DMS 273 treated with DMSO at 0.1 percent for 48 hours (cell line): ENCODE measurements around the gene SERPINA6.
"Not testable (repeated sequence)": the region's sequence is repeated elsewhere in the genome, so short reads cannot be mapped to it uniquely, and the experiment has no call there.

Source experiments
- DNase-seq: peaks from one replicate; lab custom pipeline; 2025; lab: John Stamatoyannopoulos, UW

SERPINA6 gene

DNA sequence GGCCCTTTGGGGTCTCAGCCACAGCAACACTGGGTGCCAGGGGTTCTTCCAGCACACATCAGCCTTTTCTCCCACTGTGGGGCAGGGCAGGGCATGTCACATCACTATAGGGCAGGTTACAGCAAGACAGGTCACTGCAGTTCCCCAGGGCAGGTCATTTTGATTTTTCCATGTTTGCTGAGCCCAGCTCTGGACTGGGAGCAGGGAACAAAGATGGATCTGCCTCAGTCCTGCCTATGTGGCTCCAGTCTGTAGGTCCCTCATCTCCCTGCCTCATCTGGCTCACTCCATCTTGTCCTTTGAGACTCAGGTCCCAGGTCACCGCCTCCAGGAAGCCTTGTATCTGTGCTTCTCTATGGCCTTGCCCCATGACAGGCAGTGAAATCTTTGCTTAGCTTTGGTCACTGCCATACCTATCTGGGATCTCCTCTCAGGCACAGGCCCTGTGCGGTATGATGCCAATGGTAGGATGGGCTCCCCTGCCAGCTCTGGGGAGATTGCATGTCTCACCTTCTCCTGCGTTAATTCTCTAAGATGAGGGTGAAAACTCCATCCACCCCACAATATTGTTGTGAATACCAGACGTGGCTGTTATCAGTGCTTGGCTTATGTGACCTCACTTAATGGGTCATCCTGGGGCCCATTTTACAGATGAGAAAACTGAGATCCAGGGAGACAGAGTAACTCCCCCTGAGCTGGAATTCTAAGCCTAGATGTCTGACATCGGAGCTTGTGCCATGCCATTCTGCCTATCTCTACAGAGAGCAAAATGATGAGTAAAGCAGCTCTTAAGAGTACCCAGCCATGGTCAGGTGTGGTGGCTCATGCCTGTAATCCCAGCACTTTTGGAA, 1.5 kb downstream of the SERPINA6 start:
- DNase-seq: no peak

DNA sequence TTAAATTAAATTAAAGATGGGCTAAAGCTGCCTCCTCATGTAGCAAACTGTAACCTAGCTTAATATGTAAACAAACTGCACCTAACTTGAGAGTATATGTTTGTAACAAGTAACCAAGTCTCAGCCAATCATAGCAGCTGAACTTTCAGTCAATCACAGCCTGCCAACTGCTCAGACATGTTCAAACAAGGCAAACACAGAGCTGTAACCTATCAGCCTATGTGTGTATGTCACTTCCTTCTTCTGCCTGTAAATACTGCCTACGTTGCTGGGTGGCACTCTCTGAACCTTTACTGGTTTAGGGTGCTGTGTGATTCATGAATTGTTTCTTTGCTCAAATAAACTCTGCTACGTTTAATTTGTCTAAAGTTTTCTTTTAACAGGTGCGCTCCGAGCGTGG, 2.9 kb downstream of the SERPINA6 start:
- no peak for DNase-seq

DNA sequence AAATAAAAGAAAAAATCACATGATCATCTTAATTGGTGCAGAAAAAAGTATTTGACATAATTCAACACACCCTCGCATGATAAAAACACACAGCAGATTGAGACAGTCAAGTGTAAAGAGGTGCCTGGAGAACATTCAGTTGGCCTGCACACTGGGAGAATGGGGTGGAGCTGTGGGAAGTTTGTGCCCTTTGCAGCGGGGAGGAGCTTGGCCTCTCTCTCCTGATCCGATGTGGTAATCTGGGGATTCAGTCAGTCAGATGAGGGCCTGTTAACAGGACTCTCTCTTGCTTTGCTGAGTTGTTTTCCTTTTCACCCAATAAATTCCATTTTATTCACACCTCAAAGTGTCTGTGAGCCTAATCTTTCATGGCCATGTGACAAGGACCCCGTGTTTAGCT, 5.9 kb downstream of the SERPINA6 start:
- DNase-seq: no peak

DNA sequence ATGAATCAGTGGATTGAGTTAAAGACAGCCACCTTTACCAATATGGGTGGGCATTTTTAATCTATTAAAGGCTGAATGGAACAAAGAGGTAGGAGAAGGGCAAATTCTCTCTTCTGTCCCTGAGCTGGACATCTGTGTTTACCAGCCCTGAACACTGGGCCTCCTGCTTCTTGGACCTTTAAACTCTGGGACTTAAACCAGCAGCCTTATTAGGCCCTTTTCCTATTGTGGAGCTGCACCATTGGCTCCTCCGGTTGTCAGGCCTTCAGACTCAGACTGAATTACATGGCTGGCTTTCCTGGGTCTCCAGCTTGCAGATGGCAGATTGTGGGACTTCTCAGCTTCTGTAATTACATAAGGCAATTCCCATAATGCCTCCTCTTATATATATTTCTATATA, 6.4 kb downstream of the SERPINA6 start:
- DNase-seq: no peak

DNA sequence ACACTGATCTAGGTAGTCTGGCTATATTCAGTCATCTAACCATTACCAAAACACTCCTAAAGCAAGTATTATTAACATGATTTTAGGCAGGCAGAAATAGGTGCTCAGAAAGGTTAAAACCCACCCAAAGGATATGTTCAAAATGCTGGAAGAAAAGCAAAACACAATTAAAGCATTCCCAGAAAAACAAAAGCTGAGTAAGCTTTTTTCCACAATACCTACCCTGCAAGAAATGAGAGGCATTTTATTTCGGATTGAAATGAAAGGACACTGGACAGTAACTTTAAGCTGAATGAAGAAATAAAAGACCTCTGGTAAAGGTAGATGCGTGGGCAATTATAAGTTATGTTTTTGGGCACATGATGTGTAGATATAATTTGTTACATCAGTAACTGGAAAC, 8.2 kb downstream of the SERPINA6 start:
- DNase-seq: no peak

DNA sequence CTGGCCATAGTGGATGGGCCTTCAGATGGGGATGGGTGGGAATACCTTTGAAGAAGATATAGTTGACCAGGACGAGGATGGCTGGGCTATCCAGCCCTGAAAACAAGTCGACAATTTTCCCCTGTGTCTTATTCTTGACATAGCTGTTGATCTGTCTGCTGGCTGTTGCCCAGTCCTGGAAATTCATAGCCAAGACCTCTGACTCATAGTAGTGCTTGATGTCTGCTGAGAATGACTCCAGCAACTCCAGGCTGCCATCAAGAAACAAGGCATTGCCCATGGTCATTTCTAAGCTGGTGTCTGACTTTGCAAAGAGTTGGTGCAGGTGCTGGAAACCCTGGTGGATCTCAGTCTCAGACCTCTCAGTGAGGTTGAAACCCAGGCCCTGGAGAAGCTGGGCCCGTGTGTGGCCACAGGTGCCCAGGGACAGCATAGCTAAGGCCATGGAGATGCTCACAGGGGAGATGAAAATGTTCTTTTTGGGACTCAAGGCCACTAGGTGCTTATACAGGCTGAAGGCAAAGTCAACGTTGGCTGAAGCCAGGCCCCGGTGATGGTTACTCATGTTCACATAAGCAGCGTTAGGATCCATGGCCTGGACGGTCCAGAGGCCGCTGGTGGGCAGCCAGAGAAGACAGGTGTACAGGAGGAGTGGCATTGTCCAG, 9.0 kb downstream of the SERPINA6 start:
- no peak for DNase-seq

DNA sequence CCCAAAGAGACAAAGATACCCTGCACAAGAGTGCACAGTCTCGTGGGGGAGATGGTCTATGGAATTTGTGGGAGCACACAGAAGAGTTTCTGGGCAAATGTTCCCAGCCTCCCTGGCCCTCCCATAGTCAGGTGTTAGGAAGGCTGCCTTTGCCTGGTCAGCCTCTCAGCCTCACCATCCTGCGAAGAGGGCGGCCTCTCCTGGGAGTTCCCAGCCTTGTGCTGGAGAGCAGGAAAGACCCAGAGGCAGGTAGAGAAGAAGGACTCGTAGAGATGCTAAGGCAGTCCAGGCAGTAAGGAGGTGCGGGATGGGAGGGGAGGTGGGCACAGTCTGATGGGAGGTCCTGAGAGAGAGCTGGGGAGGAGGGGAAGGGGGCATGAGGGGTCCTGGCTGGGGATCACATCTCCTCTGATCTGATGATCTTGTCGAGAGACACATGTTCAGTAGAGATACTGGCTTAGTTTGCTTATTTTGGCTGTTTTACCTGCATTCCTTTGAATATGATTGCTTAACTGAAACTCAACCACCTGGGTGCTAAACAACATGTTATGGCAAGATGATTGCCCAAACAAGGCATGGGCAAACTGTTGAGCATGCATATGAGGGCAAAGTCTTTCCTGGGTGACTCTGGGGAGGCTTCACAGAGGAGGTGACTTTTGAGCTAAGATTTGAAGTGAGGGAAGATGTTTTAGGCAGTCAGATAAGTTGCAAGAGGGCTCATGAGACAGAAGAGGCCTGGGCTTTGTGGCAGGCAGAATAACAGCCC, 10.5 kb downstream of the SERPINA6 start:
- DNase-seq: no peak

DNA sequence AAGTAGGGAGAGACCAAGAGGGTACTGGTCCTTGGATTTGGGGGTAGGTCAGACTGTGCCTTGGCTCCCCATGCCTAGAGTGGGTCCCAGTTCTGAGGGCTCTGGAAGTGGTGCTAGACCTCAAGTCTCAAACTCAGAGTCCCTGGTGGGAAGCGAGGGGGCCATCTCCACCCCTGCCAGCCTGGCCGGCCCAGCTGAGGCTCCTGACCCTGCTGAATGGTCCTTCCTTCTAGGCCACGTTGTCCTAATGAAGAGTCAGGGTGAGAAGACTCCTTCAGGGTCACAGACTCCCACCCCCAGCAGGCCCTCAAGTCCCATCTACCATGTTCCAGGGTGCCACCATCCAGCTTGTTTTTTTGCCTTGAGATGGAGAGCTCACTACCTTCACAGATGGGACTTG, 12.9 kb downstream of the SERPINA6 start:
- DNase-seq: no peak

DNA sequence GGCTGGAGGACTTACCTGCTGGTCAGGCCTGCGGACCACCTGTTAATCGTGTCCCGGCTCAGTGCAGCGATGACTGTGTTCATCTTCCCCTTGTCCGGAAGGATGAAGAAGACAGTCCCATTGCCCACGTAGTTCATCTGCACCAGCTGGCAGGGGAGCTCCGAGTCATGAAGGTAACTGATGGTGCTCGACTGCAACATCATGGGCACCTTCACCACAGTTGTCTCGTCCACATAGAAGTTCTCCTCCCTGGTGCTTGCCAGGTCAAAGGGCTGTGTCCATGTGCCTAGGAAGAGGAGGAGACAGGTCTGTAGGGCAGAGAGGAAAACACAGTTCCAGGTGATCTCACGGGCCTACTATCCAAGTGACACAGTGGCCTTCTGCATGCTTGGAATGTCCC, 13.4 kb downstream of the SERPINA6 start:
- DNase-seq: no peak

DNA sequence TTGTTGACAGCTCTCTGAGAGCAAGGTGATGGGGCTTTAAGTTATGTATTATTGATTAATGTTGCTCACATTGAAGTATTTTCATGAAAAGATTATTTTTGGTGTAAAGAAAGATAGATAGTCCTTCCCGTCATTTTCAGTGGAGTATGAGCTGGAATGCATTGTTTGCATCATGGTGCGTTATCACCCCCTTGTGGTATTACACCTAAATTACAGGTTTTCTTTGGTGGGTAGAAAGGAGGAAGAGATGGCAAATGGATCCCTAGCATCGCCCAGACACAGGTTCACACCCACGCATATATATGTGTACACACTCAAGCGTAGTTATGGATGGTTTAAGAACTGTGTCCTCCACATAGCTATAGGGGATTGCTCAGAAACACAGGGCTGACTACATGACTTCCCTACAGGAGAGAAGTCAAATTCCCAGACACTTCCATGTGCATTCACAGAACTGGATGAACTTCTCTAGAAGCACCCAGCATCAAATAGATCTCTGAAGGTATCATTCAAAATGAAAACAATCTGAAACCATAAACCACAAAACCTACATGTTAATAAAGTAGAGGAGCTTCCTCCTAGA, 15.6 kb downstream of the SERPINA6 start:
- no peak for DNase-seq

DNA sequence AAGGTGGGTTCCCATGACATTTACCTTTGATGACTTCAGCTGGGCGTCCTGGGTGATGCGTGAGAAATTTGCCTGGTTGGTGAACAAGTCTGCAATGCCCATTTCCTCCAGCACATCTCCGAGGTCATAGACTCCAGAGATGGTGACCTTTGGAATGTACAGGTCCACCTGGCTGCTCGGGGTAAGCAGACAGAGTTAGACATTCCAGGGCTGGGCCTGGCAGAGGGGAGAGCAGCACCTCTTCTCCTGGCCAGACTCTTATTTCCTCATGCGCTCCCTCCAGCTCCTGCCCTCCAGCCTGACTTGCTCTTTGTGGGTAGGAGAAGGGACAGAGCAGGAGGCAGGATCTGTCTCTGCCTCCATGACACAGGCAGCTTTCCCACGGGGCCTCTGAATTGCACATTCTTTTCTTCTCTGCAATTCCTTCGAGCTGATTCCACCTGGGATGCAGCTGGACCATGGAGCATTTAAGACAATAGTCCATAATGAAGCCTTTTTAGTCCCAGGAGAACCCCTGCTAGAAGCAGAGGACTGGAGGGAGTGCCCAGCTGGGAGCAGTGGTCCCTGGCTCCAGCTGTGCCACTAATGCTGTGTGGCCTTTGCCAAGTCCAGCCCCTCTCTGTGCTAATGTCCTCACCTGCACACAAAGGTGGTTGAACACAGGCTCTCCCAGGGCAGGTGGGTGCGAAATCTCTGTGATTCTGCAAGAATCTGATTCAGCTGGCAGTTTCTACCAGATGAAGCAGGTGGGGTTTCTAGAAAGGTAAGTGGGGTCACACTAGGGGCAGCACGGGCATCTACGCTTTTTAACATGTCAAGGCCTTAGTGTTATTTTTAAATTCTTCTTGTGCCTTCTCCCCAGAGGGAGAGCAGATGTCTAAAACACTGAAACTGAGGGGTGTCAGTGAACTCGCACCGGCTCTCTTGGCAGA, 16.8 kb downstream of the SERPINA6 start:
- DNase-seq: no peak

DNA sequence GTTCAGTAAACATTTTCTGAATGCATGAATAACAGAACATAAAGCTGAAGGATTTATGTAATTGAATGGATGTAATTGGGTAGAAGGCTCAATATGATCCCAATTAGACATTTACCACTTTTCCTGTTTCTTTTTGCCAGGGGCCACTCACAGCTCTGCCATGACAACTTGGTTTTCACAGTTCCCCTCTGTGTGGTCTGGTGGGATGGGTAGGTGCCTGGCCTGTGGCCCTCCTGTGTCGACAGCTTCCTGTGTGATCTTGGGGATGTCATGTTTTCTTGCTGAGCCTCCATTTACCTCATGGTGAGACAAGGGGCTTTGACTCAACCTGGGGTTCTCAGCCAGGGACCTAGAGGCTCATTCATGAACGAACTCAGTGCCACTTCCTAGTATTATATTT, 17.5 kb downstream of the SERPINA6 start:
- DNase-seq: no peak

DNA sequence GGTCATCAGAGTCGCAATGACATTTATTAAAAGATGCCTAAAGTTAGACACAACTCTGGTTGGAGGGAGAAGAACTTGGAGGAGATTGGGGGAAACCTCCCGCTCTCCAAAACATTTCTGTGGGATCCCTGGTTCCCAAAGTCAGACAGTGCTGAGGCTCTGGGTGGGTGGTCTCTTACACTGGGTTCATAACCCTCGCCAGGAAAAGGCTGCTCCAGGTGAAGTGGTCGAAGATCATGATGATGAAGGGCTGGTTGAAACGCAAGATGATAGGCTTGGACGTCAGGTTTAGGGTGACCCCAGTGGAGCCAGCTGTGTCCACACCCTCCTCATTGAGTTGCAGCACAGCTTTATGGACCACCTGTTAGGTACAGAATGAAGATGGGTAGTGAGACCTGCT, 18.9 kb downstream of the SERPINA6 start:
- no peak for DNase-seq

DNA sequence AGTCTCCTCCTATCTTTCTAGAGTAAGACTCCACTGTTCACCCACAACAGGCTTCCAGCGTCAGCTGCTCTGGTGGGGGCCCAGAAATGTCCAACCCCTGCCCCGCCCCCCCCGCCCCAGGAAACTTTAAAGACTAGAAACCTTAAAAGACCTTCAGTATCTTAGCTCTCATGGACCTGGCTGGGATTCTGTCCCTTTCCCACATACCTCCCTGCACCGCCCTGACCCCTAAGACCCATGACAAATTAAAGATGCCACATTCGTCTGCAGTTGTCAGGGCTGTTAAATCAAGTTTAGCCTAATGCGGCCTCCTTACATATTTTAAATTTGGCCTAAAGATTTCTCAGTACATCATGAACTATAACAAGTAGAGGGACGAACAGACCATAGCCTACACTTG, 20.0 kb downstream of the SERPINA6 start:
- no peak for DNase-seq

DNA sequence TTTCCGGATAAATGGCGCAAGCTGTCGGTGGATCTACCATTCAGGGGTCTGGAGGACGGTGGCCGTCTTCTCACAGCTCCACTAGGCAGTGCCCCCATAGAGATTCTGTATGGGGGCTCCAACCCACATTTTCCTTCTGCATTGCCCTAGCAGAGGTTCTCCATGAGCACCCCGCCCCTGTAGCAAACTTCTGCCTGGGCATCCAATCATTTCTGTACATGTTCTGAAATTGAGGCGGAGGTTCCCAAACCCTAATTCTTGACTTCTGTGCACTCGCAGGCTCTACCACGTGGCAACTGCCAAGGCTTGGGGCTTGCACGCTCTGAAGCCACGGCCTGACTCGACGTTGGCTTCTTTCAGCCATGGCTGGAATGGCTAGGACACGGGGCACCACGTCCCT, 25.0 kb downstream of the SERPINA6 start:
- no peak for DNase-seq

DNA sequence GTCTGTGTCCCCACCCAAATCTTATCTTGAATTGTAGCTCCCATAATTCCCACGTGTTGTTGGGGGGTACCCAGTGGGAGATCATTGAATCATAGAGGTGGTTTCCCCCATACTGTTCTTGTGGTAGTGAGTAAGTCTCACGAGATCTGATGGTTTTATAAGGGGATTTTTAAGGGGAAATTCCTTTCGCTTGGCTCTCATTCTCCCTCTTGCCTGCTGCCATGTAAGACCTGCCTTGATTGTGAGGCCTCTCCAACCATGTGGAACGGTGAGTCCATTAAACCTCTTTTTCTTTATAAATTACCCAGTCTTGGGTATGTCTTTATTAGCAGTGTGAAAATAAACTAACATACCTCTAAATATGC, 27.0 kb downstream of the SERPINA6 start:
- DNase-seq: not testable (repeated sequence)

DNA sequence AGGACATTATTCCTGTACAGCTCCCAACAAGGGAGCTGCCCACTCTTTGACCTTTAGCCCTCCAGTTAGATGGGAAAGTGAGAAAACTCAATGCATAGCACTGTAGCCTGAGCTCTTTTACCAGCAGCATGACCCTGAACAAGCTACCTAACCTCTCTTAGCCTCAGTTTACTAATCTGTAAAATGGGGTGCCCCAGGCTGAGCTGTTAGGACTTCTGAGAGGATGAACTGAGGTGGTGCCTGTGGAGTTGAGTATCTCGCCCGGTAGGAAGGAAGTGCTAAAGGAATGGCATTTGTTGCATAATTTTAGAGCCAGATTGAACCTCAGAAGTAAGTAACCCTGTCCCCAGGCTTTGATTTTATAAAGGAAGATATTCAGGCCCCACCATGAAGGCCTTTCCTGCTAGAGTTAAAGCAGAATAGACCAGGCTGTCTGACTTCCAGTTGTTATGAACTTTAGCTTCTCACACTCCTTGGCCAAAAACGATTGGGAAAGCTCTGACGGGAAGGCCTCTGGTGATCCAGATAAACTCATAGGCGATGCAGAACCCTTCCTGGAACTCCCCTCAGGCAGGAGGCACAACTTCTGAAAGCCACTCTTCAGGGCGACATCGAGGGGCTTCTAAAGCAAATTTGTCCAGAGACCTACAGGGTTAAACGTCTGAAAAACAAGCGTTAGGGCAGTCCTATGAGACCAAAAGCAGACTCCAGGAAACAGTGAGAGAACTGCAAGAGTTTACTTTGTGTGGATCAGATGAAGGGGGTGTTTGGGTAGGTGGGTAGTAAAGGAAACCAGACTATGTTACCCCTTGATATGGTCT, 27.6 kb downstream of the SERPINA6 start:
- DNase-seq: no peak

DNA sequence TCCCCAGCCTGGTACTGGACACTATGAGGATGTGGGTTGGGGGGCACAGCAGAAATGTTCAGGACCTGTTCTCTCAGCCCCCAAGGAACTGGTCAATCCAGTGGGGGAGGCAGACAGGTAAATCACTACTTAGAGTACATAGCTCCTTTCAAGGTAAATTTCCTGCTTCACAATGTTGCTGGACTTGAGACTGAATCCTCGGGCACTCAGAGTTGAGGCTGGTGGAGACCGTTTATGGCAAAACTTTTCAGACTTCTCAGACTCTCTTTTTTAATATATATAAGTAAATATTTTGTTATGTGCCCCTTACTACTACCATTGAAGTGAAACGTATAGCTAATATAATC, 29.6 kb downstream of the SERPINA6 start:
- DNase-seq: no peak

DNA sequence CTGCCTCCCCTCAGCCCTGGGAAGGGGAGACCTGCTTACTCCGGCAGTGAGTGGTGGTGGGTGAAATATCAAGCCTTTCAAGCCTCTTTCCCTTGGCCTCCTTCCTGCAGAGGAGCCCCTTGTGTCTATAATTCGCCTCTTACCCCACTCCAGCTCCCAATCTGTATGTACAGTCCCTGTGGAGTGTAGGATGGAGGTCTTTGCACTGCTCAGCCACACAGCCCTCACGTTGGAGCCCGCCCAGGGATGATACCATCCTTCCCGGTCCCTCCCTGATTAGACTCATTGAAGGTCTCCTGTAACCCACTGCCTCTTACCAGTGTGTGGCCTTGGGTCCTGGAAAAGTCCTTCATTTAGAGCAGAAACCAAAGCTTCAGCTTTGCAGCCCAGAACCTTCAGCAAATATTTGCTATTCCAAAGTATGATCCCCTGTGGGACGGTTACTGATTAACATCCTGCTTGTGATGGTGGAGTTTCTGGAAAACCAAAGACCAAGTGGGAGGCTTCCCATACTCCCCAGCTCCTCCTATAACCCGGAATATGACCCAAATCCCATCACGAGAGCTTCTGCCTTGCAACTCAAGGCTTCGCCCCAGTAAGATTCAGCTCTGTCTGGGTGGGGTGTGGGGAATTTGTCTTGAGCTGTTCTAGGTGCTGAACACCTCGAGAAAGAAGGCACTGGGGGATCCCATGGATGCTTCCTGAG, 30.1 kb downstream of the SERPINA6 start, which contains the start of gene SERPINA10:
SERPINA10 (minus strand) TSS at position 397 of the 706 bp plus-strand sequence. CDS start 2,675 bp downstream, outside the sequence.
- no peak for DNase-seq

DNA sequence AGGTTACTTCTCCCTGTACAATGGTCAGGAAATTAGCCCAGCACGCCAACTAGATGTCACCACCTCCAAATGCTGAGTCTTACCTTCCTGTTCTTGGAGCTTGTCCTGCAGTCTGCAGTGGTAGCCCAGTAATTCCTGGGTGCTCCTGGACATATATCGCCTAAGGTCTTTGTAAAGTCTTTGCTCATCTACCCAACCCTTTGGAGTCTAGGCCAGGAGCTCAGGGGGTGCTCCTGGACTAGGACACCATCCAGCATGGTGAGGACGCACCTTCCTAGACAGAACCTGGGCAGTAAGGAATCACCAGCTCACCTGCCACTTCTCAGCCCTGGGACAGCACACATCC, 30.6 kb downstream of the SERPINA6 start:
- DNase-seq: no peak
